Loucy (cell line): ENCODE data around the gene NSFL1C.

Experiments
- H2AFZ ChIP-seq: fragments of 200-600 bp; sonication (generic); 2 replicates; pipeline ENCODE4 v1.6.0; 2016; ENCODE audit warnings: antibody characterized with exemption, mild to moderate bottlenecking, low read length, moderate library complexity
- H3F3A ChIP-seq: fragments of 200-600 bp; 2 replicates; pipeline ENCODE4 v1.6.0; 2016; ENCODE audit warnings: antibody characterized with exemption, low read depth, mild to moderate bottlenecking
- H3K27me3 ChIP-seq: fragments of 200-600 bp; sonication (generic); 2 replicates; pipeline ENCODE4 v1.6.1; 2014; ENCODE audit warnings: low read length, mild to moderate bottlenecking; ENCODE audit not compliant: insufficient read depth, poor library complexity, severe bottlenecking
- H3K36me3 ChIP-seq: fragments of 200-600 bp; sonication (generic); 2 replicates; pipeline ENCODE4 v1.6.1; 2016; ENCODE audit warnings: low read length; ENCODE audit not compliant: insufficient read depth
- H3K4me1 ChIP-seq: fragments of 200-600 bp; sonication (generic); 2 replicates; pipeline ENCODE4 v1.5.1; 2014; ENCODE audit warnings: low read length, mild to moderate bottlenecking; ENCODE audit not compliant: insufficient read depth, poor library complexity, severe bottlenecking
- H3K4me2 ChIP-seq: fragments of 200-600 bp; sonication (generic); 2 replicates; pipeline ENCODE4 v1.6.0; 2014; ENCODE audit warnings: antibody characterized with exemption, low read length, low read depth, mild to moderate bottlenecking; ENCODE audit not compliant: poor library complexity, severe bottlenecking
- H3K4me3 ChIP-seq: fragments of 200-600 bp; sonication (generic); 2 replicates; pipeline ENCODE4 v1.5.1; 2014; ENCODE audit warnings: low read length, mild to moderate bottlenecking, mixed read lengths; ENCODE audit not compliant: poor library complexity, severe bottlenecking
- H3K79me2 ChIP-seq: fragments of 200-600 bp; sonication (generic); 2 replicates; pipeline ENCODE4 v1.6.1; 2014; ENCODE audit warnings: low read length; ENCODE audit not compliant: insufficient read depth
- H3K9ac ChIP-seq: fragments of 200-600 bp; sonication (generic); 2 replicates; pipeline ENCODE4 v1.6.0; 2014; ENCODE audit warnings: mild to moderate bottlenecking, low read depth, low read length, moderate library complexity; ENCODE audit not compliant: poor library complexity, severe bottlenecking
- H3K9me2 ChIP-seq: fragments of 200-600 bp; sonication (generic); replicated peaks from 2 replicates; pipeline ENCODE4 v1.6.1; 2016; ENCODE audit warnings: low read depth, low read length, mixed read lengths
- H3K9me3 ChIP-seq: fragments of 200-600 bp; sonication (generic); 2 replicates; pipeline ENCODE4 v1.6.1; 2014; ENCODE audit warnings: mild to moderate bottlenecking, antibody characterized with exemption, low read length, low read depth; ENCODE audit not compliant: insufficient read depth
- H4K20me1 ChIP-seq: fragments of 200-600 bp; sonication (generic); 2 replicates; pipeline ENCODE4 v1.6.0; 2014; ENCODE audit warnings: antibody characterized with exemption, low read length, mild to moderate bottlenecking; ENCODE audit not compliant: insufficient read depth, poor library complexity, severe bottlenecking
- CTCF ChIP-seq: fragments of 200-600 bp; sonication (generic); conservative IDR thresholded peaks from 2 replicates; pipeline ENCODE4 v1.5.1; 2014; ENCODE audit warnings: mild to moderate bottlenecking, antibody characterized with exemption, low read length
- EZH2phosphoT487 ChIP-seq: fragments of 200-600 bp; IDR thresholded peaks from 2 replicates; pipeline ENCODE4 v1.6.1; 2018; ENCODE audit warnings: antibody characterized with exemption, mild to moderate bottlenecking, moderate library complexity, borderline replicate concordance

Gene NSFL1C

GRCh38 chr20:1424336-1424735, 42.3 kb downstream of the NSFL1C start:
- no peak for TF ChIP-seq EZH2phosphoT487
- TF ChIP-seq CTCF, result no peak
- H3K9me2 ChIP-seq, result no peaks in the 10 kb centered on the region

GRCh38 chr20:1423625-1424106, 43.0 kb downstream of the NSFL1C start:
- Histone ChIP-seq H3K79me2 (no peaks in the 10 kb centered on the region), H4K20me1 (no peaks in the 10 kb centered on the region), H3K27me3 (no peaks in the 10 kb centered on the region), H3K4me3 (no peak overlapping the region), H3K9ac (no peak overlapping the region), H3K4me2 (no peak overlapping the region), H3K4me1 (peaks cover 21% of the 10 kb centered on the region), H3K9me3 (no peaks in the 10 kb centered on the region), H3K9me2 (no peaks in the 10 kb centered on the region), H2AFZ (peak overlapping the region; percentile 59), H3F3A (no peaks in the 10 kb centered on the region), H3K36me3 (no peaks in the 10 kb centered on the region)
- TF ChIP-seq EZH2phosphoT487 (no peak), CTCF (peak; percentile 61)

More at GRCh38 chr20:1424336-1424735, 42.3 kb downstream of the NSFL1C start:
- no peaks in the 10 kb centered on the region for H3K36me3 ChIP-seq
- no peaks in the 10 kb centered on the region for H3F3A ChIP-seq
- no peak overlapping the region for H3K4me3 ChIP-seq
- H3K27me3 ChIP-seq, result no peaks in the 10 kb centered on the region
- no peak overlapping the region for H3K9ac ChIP-seq
- H3K79me2 ChIP-seq, result no peaks in the 10 kb centered on the region
- no peaks in the 10 kb centered on the region for H4K20me1 ChIP-seq
- no peak overlapping the region for H3K4me2 ChIP-seq
- H3K4me1 ChIP-seq, result peaks cover 21% of the 10 kb centered on the region
- H2AFZ ChIP-seq, result no peak overlapping the region
- no peaks in the 10 kb centered on the region for H3K9me3 ChIP-seq

DNA sequence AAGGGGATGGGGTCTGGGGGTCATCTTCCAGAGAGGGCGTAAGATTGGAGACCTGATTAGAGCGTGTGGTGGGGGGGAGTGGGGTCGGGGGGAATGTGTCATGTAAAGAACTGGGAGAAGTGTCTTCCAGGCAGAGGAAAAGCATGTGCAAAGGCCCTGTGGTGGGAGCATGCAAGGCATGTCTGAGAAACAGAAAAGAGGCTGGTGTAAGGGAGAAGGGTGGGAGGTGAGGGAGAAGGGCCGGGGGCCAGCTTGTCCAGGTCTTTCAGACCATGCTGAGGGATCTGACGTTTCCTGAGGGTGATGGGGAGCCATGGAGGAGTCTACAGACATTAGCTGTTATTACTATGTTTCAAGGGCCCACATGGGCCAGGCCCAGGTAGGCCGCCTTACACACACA, 43.4 kb downstream of the NSFL1C start:
- H4K20me1 ChIP-seq, result no peaks in the 10 kb centered on the region

More for the DNA sequence above, 43.4 kb downstream of the NSFL1C start:
- H3K4me1 ChIP-seq, result peaks cover 21% of the 10 kb centered on the region
- no peak overlapping the region for H3K4me3 ChIP-seq
- TF ChIP-seq EZH2phosphoT487, result no peak
- TF ChIP-seq CTCF, result no peak
- no peaks in the 10 kb centered on the region for H3K27me3 ChIP-seq
- H3K9me2 ChIP-seq, result no peaks in the 10 kb centered on the region
- no peak overlapping the region for H3K9ac ChIP-seq
- H3K4me2 ChIP-seq, result no peak overlapping the region
- H2AFZ ChIP-seq, result peak overlapping the region; percentile 59
- H3K36me3 ChIP-seq, result no peaks in the 10 kb centered on the region
- H3F3A ChIP-seq, result no peaks in the 10 kb centered on the region
- no peaks in the 10 kb centered on the region for H3K9me3 ChIP-seq
- H3K79me2 ChIP-seq, result no peaks in the 10 kb centered on the region
